RWPE1 (cell line): Measurements from ENCODE around the gene ZBTB1.
A peak's percentile ranks its signal among the peaks of the same experiment; 100 is the strongest.

Experiments used
- CTCF ChIA-PET: fragments of 350-600 bp; sonication (Branson Sonifier 250); formaldehyde crosslinking; extraction: SDS; loops from one replicate; lab custom pipeline; 2021; lab: Yijun Ruan, JAX
- POLR2A ChIA-PET: fragments of 400-600 bp; formaldehyde crosslinking; extraction: SDS; loops from one replicate; lab custom pipeline; 2020; ENCODE audit warnings: antibody characterized with exemption; ENCODE audit not compliant: low non-redundant PET; lab: Yijun Ruan, JAX
- DNase-seq: peaks from one replicate; pipeline ENCODE4 v3.0.0; 2012; ENCODE audit warnings: low spot score
- H3K27ac ChIP-seq: fragments of 450-650 bp; 2 replicates; pipeline ENCODE4 v1.5.1; 2017
- CTCF ChIP-seq: fragments of 450-650 bp; conservative IDR thresholded peaks from 2 replicates; pipeline ENCODE4 v1.5.1; 2017; ENCODE audit warnings: low read depth, mild to moderate bottlenecking

Gene ZBTB1

GRCh38 chr14:64474698-64475097 lies 29.9 kb upstream of the ZBTB1 start:
- no peak for DNase-seq
- CTCF ChIA-PET = interaction anchor here (0.6 to 0.7 kb wide), 2 partner anchors 8 to 189 kb away, joined by 3 read pairs; no protein-coding TSS in a partner anchor
- POLR2A ChIA-PET = no interaction called here
- no peak for TF ChIP-seq CTCF
- H3K27ac ChIP-seq = no peak overlapping the region

GRCh38 chr14:64475585-64476273 lies 28.8 kb upstream of the ZBTB1 start:
- no peak overlapping the region for H3K27ac ChIP-seq
- ChIA-PET CTCF (interaction anchor here (0.5 to 0.7 kb wide), 3 partner anchors 11 to 417 kb away, joined by 3 to 4 read pairs (median 3); no protein-coding TSS in a partner anchor), POLR2A (no interaction called here)
- DNase-seq = no peak
- TF ChIP-seq CTCF = no peak

GRCh38 chr14:64476438-64476837 lies 28.1 kb upstream of the ZBTB1 start:
- no peak overlapping the region for H3K27ac ChIP-seq
- CTCF ChIA-PET = interaction anchor here (0.7 kb wide), 1 partner anchor 12 kb away, joined by 4 read pairs; no protein-coding TSS in a partner anchor
- no peak for TF ChIP-seq CTCF
- POLR2A ChIA-PET = no interaction called here
- no peak for DNase-seq

- no peak overlapping the region for H3K27ac ChIP-seq
- ChIA-PET POLR2A (no interaction called here), CTCF (interaction anchor here (0.7 to 1.2 kb wide), 3 partner anchors 10 to 135 kb away, joined by 3 to 4 read pairs (median 4); no protein-coding TSS in a partner anchor)
- TF ChIP-seq CTCF = peak; percentile 56
- peak; percentile 24 for DNase-seq
Measured at GRCh38 chr14:64478634-64479250, 25.8 kb upstream of the ZBTB1 start.

GRCh38 chr14:64488590-64489099 lies 15.9 kb upstream of the ZBTB1 start:
- TF ChIP-seq CTCF = no peak
- no peak overlapping the region for H3K27ac ChIP-seq
- DNase-seq = no peak
- ChIA-PET POLR2A (no interaction called here), CTCF (interaction anchor here (0.6 to 1.0 kb wide), 2 partner anchors 22 to 158 kb away, joined by 3 to 6 read pairs; no protein-coding TSS in a partner anchor)

- POLR2A ChIA-PET = interaction anchor here (0.6 kb wide), 1 partner anchor 14 kb away, joined by 3 read pairs; no protein-coding TSS in a partner anchor
- no peak overlapping the region for H3K27ac ChIP-seq
- no peak for DNase-seq
- no peak for TF ChIP-seq CTCF
- CTCF ChIA-PET = interaction anchor here (0.6 to 0.7 kb wide), 2 partner anchors 15 to 98 kb away, joined by 6 to 8 read pairs; no protein-coding TSS in a partner anchor
Measured at GRCh38 chr14:64491637-64492036, 12.9 kb upstream of the ZBTB1 start.
